Ascending aorta (tissue), 2 donors: Measurements from ENCODE around the gene CHEK2. TPM values are rescaled to one million over a fixed set of nuclear protein-coding genes. Genes with fewer than 3 reads are reported as not detected.

ENCODE experiments used
- DNase-seq, 2 donors: peaks; one replicate each; pipeline ENCODE4 v3.0.0-alpha.2; 2019; ENCODE audit warnings: low spot score in 2 of 2
- H3K27ac ChIP-seq, 2 donors: fragments of 200-600 bp; sonication (generic); one replicate each; pipeline ENCODE4 v1.5.1; 2016 to 2017; ENCODE audit warnings: mild to moderate bottlenecking in 1 of 2
- H3K27me3 ChIP-seq: fragments of 200-600 bp; sonication (generic); one replicate; pipeline ENCODE4 v1.5.1; 2017
- H3K36me3 ChIP-seq, 2 donors: fragments of 200-600 bp; sonication (generic); one replicate each; pipeline ENCODE4 v1.5.1; 2016
- H3K4me1 ChIP-seq, 2 donors: fragments of 200-600 bp; sonication (generic); one replicate each; pipeline ENCODE4 v1.5.1; 2016 to 2017; ENCODE audit warnings: mild to moderate bottlenecking in 1 of 2
- H3K4me3 ChIP-seq, 2 donors: fragments of 200-600 bp; sonication (generic); one replicate each; pipeline ENCODE4 v1.5.1; 2016 to 2017; ENCODE audit warnings: mild to moderate bottlenecking in 1 of 2
- H3K9me3 ChIP-seq, 2 donors: fragments of 200-600 bp; sonication (generic); one replicate each; pipeline ENCODE4 v1.5.1; 2016
- intact Hi-C: fragments of 100-400 bp; cut with DNase I; formaldehyde crosslinking; loops from one replicate; pipeline ENCODE4 v1.15.1; 2023
- total RNA-seq: library from RNA; depleted of rRNA; stranded (reverse); fragments of >200 nt; gene quantifications from one replicate; pipeline ENCODE4 v1.1.0, GENCODE V29; 2016
- TF ChIP-seq, protein P1 (sequence below), 3 experiments: fragments of 200-600 bp in 2 of 3; fragments of 450-650 bp in 1 of 3; sonication (generic) in 2 of 3; IDR thresholded peaks; one replicate each; pipeline ENCODE4 v1.5.1; 2016 to 2019; ENCODE audit warnings: antibody characterized with exemption in 3 of 3, mild to moderate bottlenecking in 1 of 3, moderate library complexity in 1 of 3

CHEK2 gene
- total RNA-seq, 1 donor from 2014 or later, result 1.3 TPM

DNA sequence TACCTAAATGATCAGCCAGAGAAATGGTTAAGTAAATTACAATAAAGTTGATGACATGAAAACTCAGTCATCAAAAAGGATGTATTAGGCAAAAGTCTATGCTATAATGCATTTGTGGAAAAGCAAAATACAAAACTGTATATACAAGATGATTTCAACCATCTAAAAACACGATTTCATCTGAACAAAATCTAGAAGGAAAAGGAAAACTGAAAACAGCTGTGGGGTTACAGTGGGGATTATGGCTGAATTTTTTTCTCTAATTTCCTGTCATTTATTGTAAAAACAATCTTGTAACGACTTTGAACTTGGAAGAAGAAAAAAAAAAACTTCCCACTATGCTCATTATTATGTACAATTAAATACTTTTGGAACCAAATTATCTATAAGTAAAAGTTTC lies 30.3 kb downstream of the CHEK2 start:
- Histone ChIP-seq H3K27me3 (no peaks in the 10 kb centered on the region), H3K9me3 (no peaks in the 10 kb centered on the region), H3K27ac (peak overlapping the region in 1 of 2 donors; percentile 75), H3K36me3 (peaks cover 0 to 3% of the 10 kb centered on the region in 2 donors), H3K4me1 (peaks cover 0 to 2% of the 10 kb centered on the region in 2 donors), H3K4me3 (no peak overlapping the region)
- DNase-seq, result no peak
- intact Hi-C loops, result loop anchor here (2.0 kb wide), 1 partner anchor 31 kb away; no protein-coding TSS in a partner anchor
- TF ChIP-seq, protein P1, sequence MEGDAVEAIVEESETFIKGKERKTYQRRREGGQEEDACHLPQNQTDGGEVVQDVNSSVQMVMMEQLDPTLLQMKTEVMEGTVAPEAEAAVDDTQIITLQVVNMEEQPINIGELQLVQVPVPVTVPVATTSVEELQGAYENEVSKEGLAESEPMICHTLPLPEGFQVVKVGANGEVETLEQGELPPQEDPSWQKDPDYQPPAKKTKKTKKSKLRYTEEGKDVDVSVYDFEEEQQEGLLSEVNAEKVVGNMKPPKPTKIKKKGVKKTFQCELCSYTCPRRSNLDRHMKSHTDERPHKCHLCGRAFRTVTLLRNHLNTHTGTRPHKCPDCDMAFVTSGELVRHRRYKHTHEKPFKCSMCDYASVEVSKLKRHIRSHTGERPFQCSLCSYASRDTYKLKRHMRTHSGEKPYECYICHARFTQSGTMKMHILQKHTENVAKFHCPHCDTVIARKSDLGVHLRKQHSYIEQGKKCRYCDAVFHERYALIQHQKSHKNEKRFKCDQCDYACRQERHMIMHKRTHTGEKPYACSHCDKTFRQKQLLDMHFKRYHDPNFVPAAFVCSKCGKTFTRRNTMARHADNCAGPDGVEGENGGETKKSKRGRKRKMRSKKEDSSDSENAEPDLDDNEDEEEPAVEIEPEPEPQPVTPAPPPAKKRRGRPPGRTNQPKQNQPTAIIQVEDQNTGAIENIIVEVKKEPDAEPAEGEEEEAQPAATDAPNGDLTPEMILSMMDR (IDR thresholded peaks at IDR 0.05), result no peak

DNA sequence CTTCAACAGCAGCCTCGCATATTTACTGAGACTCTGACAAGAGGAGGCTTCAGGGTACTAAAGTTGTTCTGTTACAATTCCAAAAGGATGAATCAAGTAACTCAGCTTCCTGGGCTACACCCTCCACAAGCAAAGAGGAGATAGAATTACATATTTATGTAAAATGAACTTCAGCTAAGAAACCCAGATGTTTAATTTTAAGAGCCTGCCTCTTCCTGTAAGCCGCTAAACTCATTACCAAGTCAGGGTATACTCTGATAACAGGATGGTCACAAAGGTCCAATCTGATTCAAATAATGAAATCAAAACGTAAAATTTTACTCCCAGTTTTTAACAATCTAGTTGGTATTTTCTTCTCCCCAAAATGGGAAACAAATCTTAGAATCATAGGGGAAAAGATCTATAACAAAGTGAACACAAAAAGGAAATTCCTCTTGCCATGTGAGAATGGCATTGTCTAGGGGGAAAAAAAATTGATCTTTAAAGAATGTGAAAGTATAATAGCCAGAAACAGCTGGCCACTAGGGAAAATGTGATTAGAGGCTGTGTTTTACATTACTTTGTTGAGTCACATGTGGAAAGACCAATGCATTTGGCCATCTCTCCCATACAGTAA lies 30.9 kb downstream of the CHEK2 start:
- Histone ChIP-seq H3K4me3 (no peak overlapping the region), H3K27ac (peak overlapping the region in 1 of 2 donors; percentile 75), H3K36me3 (peaks cover 0 to 3% of the 10 kb centered on the region in 2 donors), H3K4me1 (peaks cover 0 to 2% of the 10 kb centered on the region in 2 donors), H3K27me3 (no peaks in the 10 kb centered on the region), H3K9me3 (no peaks in the 10 kb centered on the region)
- intact Hi-C loops, result loop anchor here (2.0 kb wide), 1 partner anchor 30 kb away; no protein-coding TSS in a partner anchor
- TF ChIP-seq, protein P1 (IDR thresholded peaks at IDR 0.05), result no peak
- no peak for DNase-seq

DNA sequence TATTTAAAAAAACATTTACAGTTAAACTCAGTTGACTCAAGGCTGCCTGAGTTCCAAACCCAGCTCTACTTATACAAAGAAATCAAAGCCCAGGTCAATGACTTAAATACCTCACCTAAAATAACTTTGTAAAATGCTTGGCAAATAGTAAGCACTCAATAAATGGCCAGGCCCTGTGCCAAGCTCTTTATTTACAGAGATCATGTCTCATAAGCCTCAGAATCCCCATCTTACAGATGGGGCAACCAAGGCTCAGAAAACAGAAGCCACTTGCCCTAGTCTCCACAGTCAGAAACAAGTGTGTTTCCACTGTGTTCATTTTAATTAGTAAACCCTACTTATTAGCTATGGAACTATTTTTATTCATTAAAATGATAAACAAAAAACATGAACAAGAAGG lies 31.5 kb downstream of the CHEK2 start:
- Histone ChIP-seq H3K36me3 (peaks cover 0 to 3% of the 10 kb centered on the region in 2 donors), H3K4me3 (no peak overlapping the region), H3K9me3 (no peaks in the 10 kb centered on the region), H3K4me1 (peaks cover 0 to 2% of the 10 kb centered on the region in 2 donors), H3K27ac (no peak overlapping the region), H3K27me3 (no peaks in the 10 kb centered on the region)
- intact Hi-C loops, result loop anchor here (2.0 kb wide), 1 partner anchor 29 kb away; no protein-coding TSS in a partner anchor
- no peak for DNase-seq
- TF ChIP-seq, protein P1 (IDR thresholded peaks at IDR 0.05), result no peak

DNA sequence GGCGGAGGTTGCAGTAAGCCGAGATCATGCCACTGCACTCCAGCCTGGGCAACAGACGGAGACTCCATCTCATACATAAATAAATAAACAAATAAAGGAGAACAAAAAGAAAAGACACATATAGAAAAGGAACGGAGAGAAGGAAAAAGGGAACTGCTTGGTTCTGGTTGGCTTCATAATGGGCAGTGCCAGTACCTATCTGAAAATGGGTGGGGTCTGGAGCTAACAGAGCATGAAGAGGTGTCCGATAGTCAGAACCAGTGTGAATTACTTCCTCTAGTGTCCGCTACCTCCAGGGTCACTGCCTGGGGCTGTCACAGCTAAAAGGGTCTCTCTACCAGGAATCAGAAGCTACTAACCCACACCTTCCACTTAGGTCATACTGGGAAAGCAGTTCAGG lies 34.8 kb downstream of the CHEK2 start:
- no peak overlapping the region for H3K4me3 ChIP-seq
- intact Hi-C loops, result no loop called here
- no peak overlapping the region for H3K27ac ChIP-seq
- H3K4me1 ChIP-seq, result peaks cover 0 to 2% of the 10 kb centered on the region in 2 donors
- no peaks in the 10 kb centered on the region for H3K9me3 ChIP-seq
- DNase-seq, result no peak
- no peaks in the 10 kb centered on the region for H3K27me3 ChIP-seq
- peaks cover 0 to 3% of the 10 kb centered on the region in 2 donors for H3K36me3 ChIP-seq
- TF ChIP-seq, protein P1 (IDR thresholded peaks at IDR 0.05), result no peak

DNA sequence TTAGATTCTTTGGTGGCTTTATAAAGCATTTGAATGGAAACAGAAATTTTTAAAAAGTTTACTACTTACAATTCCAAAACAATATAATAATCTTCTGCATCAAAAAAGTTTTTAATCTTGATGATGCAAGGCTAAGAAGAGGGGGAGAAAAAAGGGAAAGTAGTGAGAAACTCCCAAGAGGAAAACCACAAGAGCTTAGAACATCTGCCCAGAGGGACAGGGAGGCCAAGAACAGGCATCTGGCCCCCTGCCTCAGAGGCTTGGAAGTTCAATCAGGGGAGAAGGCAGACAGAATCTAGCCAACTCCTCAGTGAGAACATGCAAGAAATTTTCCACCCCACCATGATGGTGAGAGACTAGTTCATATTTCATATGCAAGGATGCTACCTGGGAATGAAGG lies 38.2 kb downstream of the CHEK2 start:
- TF ChIP-seq, protein P1 (IDR thresholded peaks at IDR 0.05), result no peak
- no peaks in the 10 kb centered on the region for H3K9me3 ChIP-seq
- H3K27me3 ChIP-seq, result no peaks in the 10 kb centered on the region
- H3K4me1 ChIP-seq, result no peaks in the 10 kb centered on the region
- intact Hi-C loops, result no loop called here
- no peak overlapping the region for H3K27ac ChIP-seq
- DNase-seq, result no peak
- no peak overlapping the region for H3K4me3 ChIP-seq
- peaks cover 0 to 3% of the 10 kb centered on the region in 2 donors for H3K36me3 ChIP-seq
